Stimulated activated naive B cell treated with anti-CD40 and anti-IgM and Interleukin-4, amounts not matched to agents 10 μg/mL and 1 μg/mL and 100 μg/mL, for 72 hours (primary cell): ENCODE measurements around the gene CYP4Z1.
"Not testable (repeated sequence)": the region's sequence is repeated elsewhere in the genome, so short reads cannot be mapped to it uniquely, and the experiment has no call there.

Source experiments
- ATAC-seq, 2 donors: fragments of 150-1000 bp; cut with Tn5 transposase; replicated peaks; 2 replicates each; pipeline ENCODE4 v1.10.0; 2021; ENCODE audit warnings: moderate library complexity in 1 of 2
- DNase-seq: peaks from one replicate; pipeline ENCODE4 v3.0.0; 2021
- H3K27ac Mint-ChIP-seq: one replicate; pipeline ENCODE4 v1.8.0; 2022; ENCODE audit warnings: mild to moderate bottlenecking, mixed read lengths
- H3K27me3 Mint-ChIP-seq, 2 donors: one replicate each; pipeline ENCODE4 v1.8.0; 2022; ENCODE audit warnings: mixed read lengths in 2 of 2
- H3K36me3 Mint-ChIP-seq, 2 donors: one replicate each; pipeline ENCODE4 v1.8.0; 2022; ENCODE audit warnings: mixed read lengths in 2 of 2, mild to moderate bottlenecking in 1 of 2
- H3K4me1 Mint-ChIP-seq, 2 donors: one replicate each; pipeline ENCODE4 v1.8.0; 2022; ENCODE audit warnings: mixed read lengths in 2 of 2, mild to moderate bottlenecking in 1 of 2
- H3K4me3 Mint-ChIP-seq, 2 donors: one replicate each; pipeline ENCODE4 v1.8.0; 2022; ENCODE audit warnings: mild to moderate bottlenecking in 2 of 2, mixed read lengths in 2 of 2, moderate library complexity in 1 of 2
- H3K9me3 Mint-ChIP-seq, 2 donors: one replicate each; pipeline ENCODE4 v1.8.0; 2022; ENCODE audit warnings: mixed read lengths in 2 of 2, mild to moderate bottlenecking in 1 of 2

Gene CYP4Z1

GRCh38 chr1:47106792-47107191, 39.8 kb downstream of the CYP4Z1 start:
- Mint-ChIP-seq H3K4me3 (no peak overlapping the region), H3K9me3 (peaks cover 9% of the 10 kb centered on the region in 2 donors), H3K27ac (no peak overlapping the region), H3K27me3 (peaks cover 12 to 17% of the 10 kb centered on the region in 2 donors), H3K36me3 (peaks cover 0 to 4% of the 10 kb centered on the region in 2 donors), H3K4me1 (no peaks in the 10 kb centered on the region)
- ATAC-seq (no peak), DNase-seq (no peak)

GRCh38 chr1:47107851-47108574, 41.0 kb downstream of the CYP4Z1 start:
- H3K27me3 Mint-ChIP-seq: peaks cover 6 to 11% of the 10 kb centered on the region in 2 donors
- not testable (repeated sequence) for ATAC-seq, H3K27ac Mint-ChIP-seq, H3K4me3 Mint-ChIP-seq, DNase-seq, H3K4me1 Mint-ChIP-seq, H3K9me3 Mint-ChIP-seq, H3K36me3 Mint-ChIP-seq

- not testable (repeated sequence) for H3K27ac Mint-ChIP-seq, DNase-seq, H3K9me3 Mint-ChIP-seq, H3K36me3 Mint-ChIP-seq, ATAC-seq, H3K4me3 Mint-ChIP-seq, H3K4me1 Mint-ChIP-seq
- peaks cover 9 to 11% of the 10 kb centered on the region in 2 donors for H3K27me3 Mint-ChIP-seq
Measured at GRCh38 chr1:47109482-47109881, 42.5 kb downstream of the CYP4Z1 start.

GRCh38 chr1:47113178-47113577, 46.1 kb downstream of the CYP4Z1 start:
- Mint-ChIP-seq H3K27ac (no peak overlapping the region), H3K9me3 (peaks cover 0 to 3% of the 10 kb centered on the region in 2 donors), H3K36me3 (no peaks in the 10 kb centered on the region), H3K27me3 (peaks cover 9 to 13% of the 10 kb centered on the region in 2 donors), H3K4me3 (no peak overlapping the region), H3K4me1 (no peaks in the 10 kb centered on the region)
- DNase-seq: no peak
- no peak for ATAC-seq

- H3K27me3 Mint-ChIP-seq: peaks cover 8 to 14% of the 10 kb centered on the region in 2 donors
- not testable (repeated sequence) for H3K9me3 Mint-ChIP-seq, H3K4me3 Mint-ChIP-seq, DNase-seq, H3K36me3 Mint-ChIP-seq, H3K4me1 Mint-ChIP-seq, ATAC-seq, H3K27ac Mint-ChIP-seq
Measured at GRCh38 chr1:47121039-47121438, 54.0 kb downstream of the CYP4Z1 start.

GRCh38 chr1:47124834-47125233, 57.8 kb downstream of the CYP4Z1 start:
- not testable (repeated sequence) for H3K4me3 Mint-ChIP-seq, H3K27ac Mint-ChIP-seq, H3K27me3 Mint-ChIP-seq, H3K36me3 Mint-ChIP-seq, DNase-seq, ATAC-seq, H3K4me1 Mint-ChIP-seq
- peaks cover 0 to 11% of the 10 kb centered on the region in 2 donors for H3K9me3 Mint-ChIP-seq

GRCh38 chr1:47126997-47127396, 60.0 kb downstream of the CYP4Z1 start:
- H3K27me3 Mint-ChIP-seq, H3K4me1 Mint-ChIP-seq, H3K27ac Mint-ChIP-seq, DNase-seq, H3K36me3 Mint-ChIP-seq, H3K9me3 Mint-ChIP-seq, H3K4me3 Mint-ChIP-seq, ATAC-seq: not testable (repeated sequence)

- no peak for ATAC-seq
- no peak for DNase-seq
- Mint-ChIP-seq H3K27ac (no peak overlapping the region), H3K9me3 (peaks cover 0 to 14% of the 10 kb centered on the region in 2 donors), H3K4me3 (no peak overlapping the region), H3K4me1 (no peaks in the 10 kb centered on the region), H3K36me3 (no peaks in the 10 kb centered on the region), H3K27me3 (peaks cover 10% of the 10 kb centered on the region in 2 donors)
Measured at GRCh38 chr1:47128221-47128620, 61.2 kb downstream of the CYP4Z1 start.

- H3K27me3 Mint-ChIP-seq: peaks cover 10% of the 10 kb centered on the region in 2 donors
- H3K27ac Mint-ChIP-seq, DNase-seq, H3K4me1 Mint-ChIP-seq, ATAC-seq, H3K36me3 Mint-ChIP-seq, H3K4me3 Mint-ChIP-seq: not testable (repeated sequence)
- peaks cover 0 to 12% of the 10 kb centered on the region in 2 donors for H3K9me3 Mint-ChIP-seq
Measured at GRCh38 chr1:47128854-47129253, 61.8 kb downstream of the CYP4Z1 start.

- ATAC-seq, H3K4me3 Mint-ChIP-seq, H3K27ac Mint-ChIP-seq, H3K4me1 Mint-ChIP-seq, DNase-seq, H3K36me3 Mint-ChIP-seq: not testable (repeated sequence)
- H3K9me3 Mint-ChIP-seq: peaks cover 0 to 10% of the 10 kb centered on the region in 2 donors
- H3K27me3 Mint-ChIP-seq: peaks cover 10% of the 10 kb centered on the region in 2 donors
Measured at GRCh38 chr1:47129489-47130230, 62.6 kb downstream of the CYP4Z1 start.

GRCh38 chr1:47132665-47133064, 65.6 kb downstream of the CYP4Z1 start:
- H3K4me1 Mint-ChIP-seq, H3K9me3 Mint-ChIP-seq, H3K4me3 Mint-ChIP-seq, DNase-seq, H3K36me3 Mint-ChIP-seq, H3K27ac Mint-ChIP-seq, ATAC-seq: not testable (repeated sequence)
- peaks cover 10% of the 10 kb centered on the region in 2 donors for H3K27me3 Mint-ChIP-seq

GRCh38 chr1:47137198-47137597, 70.2 kb downstream of the CYP4Z1 start, which contains the start of gene CYP4A22:
Gene CYP4A22 (plus strand): TSS chr1:47137441. CDS start chr1:47137486, 45 bp downstream.
- peaks cover 0 to 6% of the 10 kb centered on the region in 2 donors for H3K9me3 Mint-ChIP-seq
- ATAC-seq (no peak), DNase-seq (no peak)
- H3K4me3 Mint-ChIP-seq: no peak within 1 kb of the TSS
- peaks cover 11 to 14% of the 10 kb centered on the region in 2 donors for H3K27me3 Mint-ChIP-seq
- no peaks in the 10 kb centered on the region for H3K36me3 Mint-ChIP-seq
- no peak within 1 kb of the TSS for H3K27ac Mint-ChIP-seq
- no peaks in the 10 kb centered on the region for H3K4me1 Mint-ChIP-seq

GRCh38 chr1:47137925-47138615, 71.0 kb downstream of the CYP4Z1 start:
- Mint-ChIP-seq H3K4me3 (no peak overlapping the region), H3K4me1 (no peaks in the 10 kb centered on the region), H3K36me3 (no peaks in the 10 kb centered on the region), H3K9me3 (peaks cover 0 to 1% of the 10 kb centered on the region in 2 donors), H3K27ac (no peak overlapping the region), H3K27me3 (peaks cover 12% of the 10 kb centered on the region in 2 donors)
- ATAC-seq (no peak), DNase-seq (no peak)

- not testable (repeated sequence) for H3K4me3 Mint-ChIP-seq, DNase-seq, H3K36me3 Mint-ChIP-seq, H3K27ac Mint-ChIP-seq, H3K4me1 Mint-ChIP-seq, ATAC-seq, H3K9me3 Mint-ChIP-seq
- peaks cover 10 to 12% of the 10 kb centered on the region in 2 donors for H3K27me3 Mint-ChIP-seq
Measured at GRCh38 chr1:47140358-47140757, 73.3 kb downstream of the CYP4Z1 start.
